HCT116 (cell line): Measurements from ENCODE around the gene CXCR4. TPM values are rescaled to one million over a fixed set of nuclear protein-coding genes. Genes with fewer than 3 reads are reported as not detected.

Experiments used
- ATAC-seq: fragments of 200-7000 bp; cut with Tn5 transposase; 2 replicates; pipeline ENCODE4 v1.9.1; 2020; ENCODE audit warnings: mild to moderate bottlenecking, moderate library complexity
- BruUV-seq: library from RNA; stranded (reverse); fragments of 400-500 nt; replicated peaks from 2 replicates; lab custom pipeline; 2021; lab: Mats Ljungman, UMichigan
- CTCF ChIA-PET: fragments of 300-600 bp; sonication (Branson Sonifier 250); formaldehyde crosslinking; loops from one replicate; lab custom pipeline; 2021; ENCODE audit warnings: antibody characterized with exemption; lab: Charles Lee
- POLR2A ChIA-PET: fragments of 300-600, 350-600 bp; sonication (Branson Sonifier 250); formaldehyde crosslinking; loops from one replicate; lab custom pipeline; 2021; ENCODE audit warnings: antibody characterized with exemption; lab: Charles Lee
- RAD21 ChIA-PET, 2 experiments: fragments of 300-600 bp; sonication (Branson Sonifier 250); formaldehyde crosslinking; loops; one replicate each; lab custom pipeline; 2023; ENCODE audit warnings: low total read pairs in 2 of 2; ENCODE audit not compliant: uncharacterized antibody in 2 of 2, unreplicated experiment in 2 of 2, low non-redundant PET in 1 of 2; lab: Charles Lee
- DNase-seq: peaks from one replicate; pipeline ENCODE4 v3.0.0-alpha.2; 2010; ENCODE audit warnings: low read depth, low spot score
- H2AFZ ChIP-seq: fragments of 200-600 bp; shearing (Covaris generic), sonication (generic); 2 replicates; pipeline ENCODE4 v1.6.1; 2017; ENCODE audit warnings: low read depth, mixed run types, mixed read lengths, antibody characterized with exemption, low read length; ENCODE audit not compliant: poor library complexity, severe bottlenecking
- H3K27ac ChIP-seq: 2 replicates; pipeline ENCODE4 v1.5.1; 2012; ENCODE audit warnings: low read depth, low read length
- H3K27me3 ChIP-seq: fragments of 200-600 bp; sonication (generic); 2 replicates; pipeline ENCODE4 v1.6.1; 2016; ENCODE audit warnings: mixed run types, low read length, mixed read lengths; ENCODE audit not compliant: insufficient read depth
- H3K36me3 ChIP-seq, 2 experiments: fragments of 200-500 bp in 1 of 2; fragments of 200-600 bp in 1 of 2; sonication (Bioruptor generic) in 1 of 2; sonication (generic) in 1 of 2; 2 replicates each; pipeline versions ENCODE4 v1.5.1 to v1.6.1; 2014 to 2016; ENCODE audit warnings: low read length in 2 of 2, inconsistent platforms in 1 of 2, mixed read lengths in 1 of 2, mixed run types in 1 of 2; ENCODE audit not compliant: insufficient read depth in 2 of 2, control insufficient read depth in 1 of 2
- H3K4me1 ChIP-seq, 2 experiments: fragments of 200-600 bp in 1 of 2; sonication (generic) in 1 of 2; 2 replicates each; pipeline versions ENCODE4 v1.5.1 to v1.6.1; 2012 to 2017; ENCODE audit warnings: low read length in 2 of 2, inconsistent platforms in 1 of 2, mild to moderate bottlenecking in 1 of 2, mixed read lengths in 1 of 2, mixed run types in 1 of 2, moderate library complexity in 1 of 2; ENCODE audit not compliant: insufficient read depth in 2 of 2, control insufficient read depth in 1 of 2
- H3K4me2 ChIP-seq: fragments of 200-600 bp; sonication (generic); 2 replicates; pipeline ENCODE4 v1.6.1; 2017; ENCODE audit warnings: mixed run types, low read length, mixed read lengths
- H3K4me3 ChIP-seq, 2 experiments: fragments of 200-600 bp in 1 of 2; sonication (generic) in 1 of 2; replicated peaks in 1 of 2; 2 replicates each; pipeline ENCODE4 v1.5.1; 2011 to 2016; ENCODE audit warnings: low read length in 2 of 2, control low read depth in 1 of 2, low read depth in 1 of 2, mild to moderate bottlenecking in 1 of 2, mixed read lengths in 1 of 2, mixed run types in 1 of 2
- H3K79me2 ChIP-seq: fragments of 200-600 bp; sonication (generic); 2 replicates; pipeline ENCODE4 v1.6.1; 2017; ENCODE audit warnings: mild to moderate bottlenecking, mixed run types, low read length, moderate library complexity, mixed read lengths; ENCODE audit not compliant: insufficient read depth
- H3K9ac ChIP-seq: fragments of 200-600 bp; sonication (generic); 2 replicates; pipeline ENCODE4 v1.6.1; 2016; ENCODE audit warnings: low read length, mixed read lengths
- H3K9me2 ChIP-seq: fragments of 200-600 bp; sonication (generic), shearing (Covaris generic); 2 replicates; pipeline ENCODE4 v1.6.1; 2017; ENCODE audit warnings: mixed run types, mild to moderate bottlenecking, moderate library complexity; ENCODE audit not compliant: insufficient read depth
- H3K9me3 ChIP-seq, 2 experiments: fragments of 200-500 bp in 1 of 2; fragments of 200-600 bp in 1 of 2; sonication (Bioruptor generic) in 1 of 2; sonication (generic) in 1 of 2; 2 replicates each; pipeline ENCODE4 v1.6.1; 2014 to 2017; ENCODE audit warnings: low read length in 2 of 2, mixed read lengths in 2 of 2, inconsistent platforms in 1 of 2, low read depth in 1 of 2, mild to moderate bottlenecking in 1 of 2, mixed run types in 1 of 2, moderate library complexity in 1 of 2; ENCODE audit not compliant: control insufficient read depth in 1 of 2, insufficient read depth in 1 of 2
- H4K20me1 ChIP-seq: fragments of 200-600 bp; sonication (generic), shearing (Covaris generic); 2 replicates; pipeline ENCODE4 v1.6.1; 2017; ENCODE audit warnings: mixed run types, mild to moderate bottlenecking, moderate library complexity; ENCODE audit not compliant: insufficient read depth
- EGR1 ChIP-seq: IDR thresholded peaks from 2 replicates; pipeline ENCODE4 v1.6.1; 2012; ENCODE audit warnings: low read depth
- EZH2 ChIP-seq: fragments of 200-600 bp; sonication (generic); IDR thresholded peaks from 2 replicates; pipeline ENCODE4 v1.6.1; 2017; ENCODE audit warnings: antibody characterized with exemption, mixed run types
- EZH2phosphoT487 ChIP-seq: fragments of 200-600 bp; IDR thresholded peaks from 2 replicates; pipeline ENCODE4 v1.6.1; 2018; ENCODE audit warnings: antibody characterized with exemption, borderline replicate concordance
- FOSL1 ChIP-seq: IDR thresholded peaks from 2 replicates; pipeline ENCODE4 v1.6.1; 2012; ENCODE audit warnings: low read depth
- JUND ChIP-seq: IDR thresholded peaks from 2 replicates; pipeline ENCODE4 v1.6.1; 2012
- POLR2AphosphoS5 ChIP-seq: IDR thresholded peaks from 2 replicates; pipeline ENCODE4 v1.6.1; 2011; ENCODE audit warnings: mild to moderate bottlenecking, low read depth, low read length, moderate library complexity
- SP1 ChIP-seq: IDR thresholded peaks from 2 replicates; pipeline ENCODE4 v1.6.1; 2012; ENCODE audit warnings: low read depth
- TCF7L2 ChIP-seq: IDR thresholded peaks from 2 replicates; pipeline ENCODE4 v1.7.0; 2011; ENCODE audit warnings: borderline replicate concordance, inconsistent platforms; ENCODE audit not compliant: insufficient read depth, insufficient read length; ENCODE audit errors: extremely low read depth
- YY1 ChIP-seq: IDR thresholded peaks from 2 replicates; pipeline ENCODE4 v1.6.1; 2011; ENCODE audit warnings: low read length, low read depth, moderate library complexity, mild to moderate bottlenecking; ENCODE audit not compliant: insufficient replicate concordance; ENCODE audit errors: extremely low read depth
- ZFX ChIP-seq: fragments of 450-650 bp; IDR thresholded peaks from 2 replicates; pipeline ENCODE4 v1.6.1; 2017
- intact Hi-C: fragments of 100-400 bp; cut with micrococcal nuclease; formaldehyde crosslinking; loops from 2 replicates; pipeline ENCODE4 v1.10.0; 2022
- total RNA-seq: library from RNA; stranded (reverse); gene quantifications from one replicate; pipeline ENCODE4 v1.2.1, GENCODE V29; 2021; ENCODE audit not compliant: unreplicated experiment
- TF ChIP-seq, protein P1 (sequence below): IDR thresholded peaks from 2 replicates; pipeline ENCODE4 v1.6.1; 2012

The CXCR4 gene
- total RNA-seq, 1 experiment from 2014 or later = 1.3 TPM

- no peak for TF ChIP-seq EGR1
- TF ChIP-seq, all 23 proteins: peak for 0
These were observed 33.3 kb upstream of the CXCR4 start (continued) for GRCh38 chr2:136151021-136151971.

- Histone ChIP-seq H3K27ac (no peak overlapping the region), H3K27me3 (peaks cover 5% of the 10 kb centered on the region; the same call in 1 of the 2 replicates), H3K4me2 (no peak overlapping the region), H3K9me2 (no peaks in the 10 kb centered on the region), H3K4me3 (no peak overlapping the region), H2AFZ (no peak overlapping the region), H4K20me1 (no peaks in the 10 kb centered on the region), H3K36me3 (no peaks in the 10 kb centered on the region), H3K4me1 (no peaks in the 10 kb centered on the region), H3K9ac (no peak overlapping the region), H3K79me2 (no peaks in the 10 kb centered on the region), H3K9me3 (no peaks in the 10 kb centered on the region)
- intact Hi-C loops = no loop called here
- ChIA-PET CTCF (no interaction called here), RAD21 (no interaction called here), POLR2A (no interaction called here)
- TF ChIP-seq EGR1 (no peak), EZH2phosphoT487 (no peak)
- ATAC-seq (no peak), DNase-seq (no peak)
- no TSS peak for BruUV-seq
These were observed 31.1 kb upstream of the CXCR4 start for GRCh38 chr2:136149011-136149410.

- Histone ChIP-seq H3K79me2 (no peaks in the 10 kb centered on the region), H3K27ac (no peak overlapping the region), H4K20me1 (no peaks in the 10 kb centered on the region), H3K9me2 (no peaks in the 10 kb centered on the region), H2AFZ (no peak overlapping the region), H3K9ac (no peak overlapping the region), H3K27me3 (peaks cover 15% of the 10 kb centered on the region; the same call in 1 of the 2 replicates), H3K4me1 (no peaks in the 10 kb centered on the region), H3K4me2 (no peak overlapping the region), H3K4me3 (no peak overlapping the region), H3K9me3 (no peaks in the 10 kb centered on the region), H3K36me3 (no peaks in the 10 kb centered on the region)
- POLR2A ChIA-PET = no interaction called here
- RAD21 ChIA-PET = no interaction called here
- DNase-seq = no peak
- CTCF ChIA-PET = no interaction called here
- ATAC-seq = no peak
- TF ChIP-seq ZFX (no peak), FOSL1 (no peak), TCF7L2 (no peak), YY1 (no peak), POLR2AphosphoS5 (no peak), JUND (no peak), SP1 (no peak), EZH2 (no peak)
- TF ChIP-seq, protein P1, sequence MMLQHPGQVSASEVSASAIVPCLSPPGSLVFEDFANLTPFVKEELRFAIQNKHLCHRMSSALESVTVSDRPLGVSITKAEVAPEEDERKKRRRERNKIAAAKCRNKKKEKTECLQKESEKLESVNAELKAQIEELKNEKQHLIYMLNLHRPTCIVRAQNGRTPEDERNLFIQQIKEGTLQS = no peak
- intact Hi-C loops = no loop called here
- BruUV-seq = no TSS peak
These were observed 28.6 kb upstream of the CXCR4 start for GRCh38 chr2:136146564-136146963.
